HepG2 (cell line): ENCODE results near the gene FDPS. TPM values are rescaled to one million over a fixed set of nuclear protein-coding genes. Genes with fewer than 3 reads are reported as not detected.

Experiments used
- HCFC1 ChIP-seq: fragments of 150-350 bp; IDR thresholded peaks from 2 replicates; pipeline ENCODE4 v1.6.1; 2014; ENCODE audit warnings: low read depth, low read length
- KLF11 ChIP-seq: IDR thresholded peaks from 2 replicates; pipeline ENCODE4 v1.6.1; 2016; ENCODE audit warnings: missing compliant biosample characterization
- NR2F6 ChIP-seq, 2 experiments: IDR thresholded peaks; 2 replicates each; pipeline ENCODE4 v1.6.1; 2016; ENCODE audit warnings: antibody characterized with exemption in 1 of 2, mild to moderate bottlenecking in 1 of 2
- ZNF383 ChIP-seq: sonication (generic); formaldehyde crosslinking; IDR thresholded peaks from 2 replicates; pipeline ENCODE4 v1.4.0; 2020; ENCODE audit warnings: missing genetic modification reagents, mild to moderate bottlenecking, borderline replicate concordance
- polyA plus RNA-seq, 8 experiments: library from polyadenylated mRNA; depleted of rRNA in 3 of 8; stranded (reverse) in 7 of 8; unstranded in 1 of 8; fragments of >200 nt; fragmentation: Illumina TruSeq in 4 of 8; extraction: Trizol in 4 of 8; gene quantifications; 2 replicates each; pipeline versions ENCODE4 v1.2.1 to v1.2.3, GENCODE V29; 2011 to 2016; ENCODE audit warnings: low read depth in 4 of 8, missing spikeins in 1 of 8, mixed read lengths in 1 of 8; ENCODE audit not compliant: insufficient read depth in 1 of 8
- total RNA-seq, 5 experiments: library from RNA; depleted of rRNA; stranded (reverse); fragments of >200 nt; fragmentation: Illumina TruSeq; extraction: Trizol; gene quantifications; 2 replicates each; pipeline ENCODE4 v1.2.3, GENCODE V29; 2016; ENCODE audit warnings: low read depth in 1 of 5
- TF ChIP-seq, protein P1 (sequence below): IDR thresholded peaks from 2 replicates; pipeline ENCODE4 v1.6.1; 2016; ENCODE audit warnings: missing compliant biosample characterization, missing genetic modification reagents, borderline replicate concordance
- TF ChIP-seq, protein P2 (sequence below): IDR thresholded peaks from 2 replicates; pipeline ENCODE4 v1.6.1; 2016; ENCODE audit warnings: low read depth, control low read depth
- TF ChIP-seq, protein P3 (sequence below): sonication (generic); formaldehyde crosslinking; IDR thresholded peaks from 2 replicates; pipeline ENCODE4 v1.5.0; 2020; ENCODE audit warnings: mild to moderate bottlenecking, missing genetic modification reagents, borderline replicate concordance
- TF ChIP-seq, protein P4 (sequence below): IDR thresholded peaks from 2 replicates; pipeline ENCODE4 v1.6.1; 2016; ENCODE audit warnings: low read depth

The FDPS gene
- total and polyA plus RNA-seq, 2 of the 13 experiments (the other 11 are each of a cell fraction or from before 2014, with no cell fraction given), result 264 to 519 TPM

DNA sequence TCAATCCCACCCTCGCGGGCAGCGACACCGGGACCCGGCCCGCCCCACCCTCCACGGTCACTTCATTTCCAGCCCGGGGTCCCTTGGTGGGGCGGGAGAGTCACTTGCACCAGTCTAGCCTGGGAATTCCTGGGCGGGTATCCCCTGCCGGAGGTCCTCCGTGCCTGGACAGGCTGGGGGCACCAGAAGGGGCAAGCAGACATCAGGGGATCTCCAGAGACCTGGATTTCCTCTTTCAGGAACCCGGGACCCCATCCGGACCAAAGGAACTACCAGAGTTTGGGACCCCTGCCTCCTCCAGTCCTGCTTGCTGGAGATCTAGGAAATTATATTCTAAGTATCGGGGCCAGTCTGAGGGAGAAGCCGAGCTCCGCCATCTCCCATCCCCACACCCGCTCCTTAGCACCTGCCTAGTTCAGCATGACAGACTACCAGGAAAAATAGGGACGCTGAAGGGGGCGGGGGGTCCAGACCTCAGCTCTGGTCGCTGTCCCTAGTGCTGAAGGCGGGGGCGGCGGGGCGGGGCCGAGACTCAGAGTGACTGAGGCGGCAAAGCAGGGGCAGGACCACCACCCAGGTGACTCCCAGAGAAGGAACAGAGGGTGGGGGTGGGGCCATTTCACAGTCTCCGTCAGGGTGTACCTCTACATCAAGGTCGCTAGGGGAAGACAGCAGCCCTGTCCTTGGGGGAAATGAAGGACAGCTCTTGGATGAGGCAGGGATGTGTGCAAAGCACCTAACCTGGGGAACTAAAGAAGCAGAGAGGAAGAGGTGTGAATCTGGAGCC is 30.6 kb upstream of the FDPS start (continued):
- TF ChIP-seq, protein P1, sequence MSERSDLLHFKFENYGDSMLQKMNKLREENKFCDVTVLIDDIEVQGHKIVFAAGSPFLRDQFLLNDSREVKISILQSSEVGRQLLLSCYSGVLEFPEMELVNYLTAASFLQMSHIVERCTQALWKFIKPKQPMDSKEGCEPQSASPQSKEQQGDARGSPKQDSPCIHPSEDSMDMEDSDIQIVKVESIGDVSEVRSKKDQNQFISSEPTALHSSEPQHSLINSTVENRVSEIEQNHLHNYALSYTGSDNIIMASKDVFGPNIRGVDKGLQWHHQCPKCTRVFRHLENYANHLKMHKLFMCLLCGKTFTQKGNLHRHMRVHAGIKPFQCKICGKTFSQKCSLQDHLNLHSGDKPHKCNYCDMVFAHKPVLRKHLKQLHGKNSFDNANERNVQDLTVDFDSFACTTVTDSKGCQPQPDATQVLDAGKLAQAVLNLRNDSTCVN (CRISPR knock-in tag), result 0 out of 2 replicates have a peak, but pooled peaks have one; percentile 28
- TF ChIP-seq HCFC1 (no peak), KLF11 (CRISPR knock-in tag) (no peak), NR2F6 (IDR thresholded peaks at IDR 0.05) (no peak), NR2F6 (CRISPR knock-in tag; IDR thresholded peaks at IDR 0.05) (no peak), ZNF383 (no peak)
- TF ChIP-seq, protein P2, sequence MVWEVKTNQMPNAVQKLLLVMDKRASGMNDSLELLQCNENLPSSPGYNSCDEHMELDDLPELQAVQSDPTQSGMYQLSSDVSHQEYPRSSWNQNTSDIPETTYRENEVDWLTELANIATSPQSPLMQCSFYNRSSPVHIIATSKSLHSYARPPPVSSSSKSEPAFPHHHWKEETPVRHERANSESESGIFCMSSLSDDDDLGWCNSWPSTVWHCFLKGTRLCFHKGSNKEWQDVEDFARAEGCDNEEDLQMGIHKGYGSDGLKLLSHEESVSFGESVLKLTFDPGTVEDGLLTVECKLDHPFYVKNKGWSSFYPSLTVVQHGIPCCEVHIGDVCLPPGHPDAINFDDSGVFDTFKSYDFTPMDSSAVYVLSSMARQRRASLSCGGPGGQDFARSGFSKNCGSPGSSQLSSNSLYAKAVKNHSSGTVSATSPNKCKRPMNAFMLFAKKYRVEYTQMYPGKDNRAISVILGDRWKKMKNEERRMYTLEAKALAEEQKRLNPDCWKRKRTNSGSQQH, result peak; percentile 85; the same call in 1 of the 2 replicates
- TF ChIP-seq, protein P3, sequence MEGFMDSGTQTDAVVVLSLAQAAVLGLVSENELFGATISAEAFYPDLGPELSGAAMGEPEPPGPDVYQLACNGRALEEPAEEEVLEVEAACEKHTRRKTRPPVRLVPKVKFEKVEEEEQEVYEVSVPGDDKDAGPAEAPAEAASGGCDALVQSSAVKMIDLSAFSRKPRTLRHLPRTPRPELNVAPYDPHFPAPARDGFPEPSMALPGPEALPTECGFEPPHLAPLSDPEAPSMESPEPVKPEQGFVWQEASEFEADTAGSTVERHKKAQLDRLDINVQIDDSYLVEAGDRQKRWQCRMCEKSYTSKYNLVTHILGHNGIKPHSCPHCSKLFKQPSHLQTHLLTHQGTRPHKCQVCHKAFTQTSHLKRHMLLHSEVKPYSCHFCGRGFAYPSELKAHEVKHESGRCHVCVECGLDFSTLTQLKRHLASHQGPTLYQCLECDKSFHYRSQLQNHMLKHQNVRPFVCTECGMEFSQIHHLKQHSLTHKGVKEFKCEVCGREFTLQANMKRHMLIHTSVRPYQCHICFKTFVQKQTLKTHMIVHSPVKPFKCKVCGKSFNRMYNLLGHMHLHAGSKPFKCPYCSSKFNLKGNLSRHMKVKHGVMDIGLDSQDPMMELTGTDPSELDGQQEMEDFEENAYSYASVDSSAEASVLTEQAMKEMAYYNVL, result 0 out of 2 replicates have a peak, but pooled peaks have one; percentile 33
- TF ChIP-seq, protein P4, sequence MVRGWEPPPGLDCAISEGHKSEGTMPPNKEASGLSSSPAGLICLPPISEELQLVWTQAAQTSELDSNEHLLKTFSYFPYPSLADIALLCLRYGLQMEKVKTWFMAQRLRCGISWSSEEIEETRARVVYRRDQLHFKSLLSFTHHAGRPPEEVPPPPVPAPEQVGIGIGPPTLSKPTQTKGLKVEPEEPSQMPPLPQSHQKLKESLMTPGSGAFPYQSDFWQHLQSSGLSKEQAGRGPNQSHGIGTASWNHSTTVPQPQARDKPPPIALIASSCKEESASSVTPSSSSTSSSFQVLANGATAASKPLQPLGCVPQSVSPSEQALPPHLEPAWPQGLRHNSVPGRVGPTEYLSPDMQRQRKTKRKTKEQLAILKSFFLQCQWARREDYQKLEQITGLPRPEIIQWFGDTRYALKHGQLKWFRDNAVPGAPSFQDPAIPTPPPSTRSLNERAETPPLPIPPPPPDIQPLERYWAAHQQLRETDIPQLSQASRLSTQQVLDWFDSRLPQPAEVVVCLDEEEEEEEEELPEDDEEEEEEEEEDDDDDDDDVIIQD (CRISPR knock-in tag), result 0 out of 2 replicates have a peak, but pooled peaks have one; percentile 35
